Fibroblast of skin of left quadriceps (primary cell): ENCODE measurements around the gene OR52A1.

ENCODE experiments used
- DNase-seq, 2 experiments: peaks; one replicate each; pipeline ENCODE4 v3.0.0-alpha.2; 2013; ENCODE audit warnings: low read depth in 2 of 2

The OR52A1 gene

DNA sequence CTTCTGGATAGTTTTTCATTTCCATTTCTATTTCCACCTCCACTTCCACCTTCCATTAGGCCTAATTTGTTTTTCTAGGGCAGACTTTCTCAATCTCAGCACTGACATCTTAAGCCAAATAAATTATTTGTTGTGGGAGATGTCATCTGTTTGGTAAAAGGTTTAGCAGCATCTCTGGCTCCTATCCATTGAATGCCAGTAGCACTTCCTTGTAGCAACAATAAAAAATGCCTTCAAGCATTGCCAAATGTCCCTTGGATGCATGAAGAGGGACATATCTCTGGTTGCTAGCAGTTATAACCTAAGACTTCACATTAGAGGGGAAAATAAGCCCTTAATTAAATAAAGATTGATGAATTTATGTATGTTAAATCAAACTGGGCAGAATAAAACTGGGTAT, 18.3 kb downstream of the OR52A1 start:
- DNase-seq: no peak

DNA sequence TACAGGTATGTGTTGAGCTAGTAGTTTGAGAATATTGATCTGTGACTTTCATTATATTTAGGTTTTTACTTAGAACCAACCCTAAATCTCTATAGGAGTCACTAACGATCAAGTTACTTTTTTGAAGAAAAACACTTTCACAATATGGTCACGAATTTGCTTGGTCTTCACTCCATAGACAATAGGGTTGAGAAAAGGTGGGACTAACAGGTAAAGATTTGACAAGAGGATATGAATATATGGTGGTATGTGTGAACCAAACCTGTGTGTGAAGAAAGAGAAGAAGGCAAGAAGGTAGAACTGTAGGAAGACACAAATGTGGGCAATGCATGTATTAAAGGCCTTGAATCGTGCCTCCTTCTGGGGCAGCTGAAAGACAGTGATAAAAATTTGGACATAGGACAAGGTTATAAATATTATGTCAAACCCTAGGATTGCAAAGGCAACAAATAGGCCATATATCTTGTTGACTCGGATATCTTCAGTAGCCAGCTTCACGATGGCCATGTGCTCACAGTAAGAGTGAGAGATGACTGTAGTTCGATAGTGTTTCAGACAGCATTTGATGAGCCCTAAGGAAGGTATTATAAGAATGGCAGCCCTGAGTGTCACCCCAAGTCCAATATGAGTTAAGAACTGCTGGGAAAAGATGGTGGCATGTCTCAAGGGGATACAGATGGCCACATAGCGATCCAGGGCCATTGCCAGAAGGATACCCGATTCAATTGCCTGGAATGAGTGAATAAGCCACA, 22.8 kb downstream of the OR52A1 start:
- DNase-seq: no peak

DNA sequence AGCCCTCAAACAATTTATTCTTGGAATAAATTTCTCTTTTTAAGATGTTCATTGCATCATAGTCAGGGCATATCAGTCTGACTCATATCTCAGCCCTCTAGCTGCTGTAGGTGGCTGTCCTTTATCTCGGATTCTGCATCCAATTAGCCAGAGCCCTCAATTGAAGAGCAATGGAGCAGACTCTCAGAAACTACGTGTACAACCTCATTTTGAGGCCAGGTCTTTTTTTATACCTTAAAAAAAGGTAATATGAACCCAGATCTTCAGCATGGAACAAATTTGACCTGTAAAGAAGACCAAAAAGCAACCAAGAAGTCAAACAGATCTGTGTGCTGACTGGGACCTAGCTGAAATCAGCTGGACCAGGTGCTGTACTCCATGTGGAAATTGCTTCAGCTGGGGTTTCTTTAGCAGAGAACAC, 25.1 kb downstream of the OR52A1 start:
- DNase-seq: no peak

DNA sequence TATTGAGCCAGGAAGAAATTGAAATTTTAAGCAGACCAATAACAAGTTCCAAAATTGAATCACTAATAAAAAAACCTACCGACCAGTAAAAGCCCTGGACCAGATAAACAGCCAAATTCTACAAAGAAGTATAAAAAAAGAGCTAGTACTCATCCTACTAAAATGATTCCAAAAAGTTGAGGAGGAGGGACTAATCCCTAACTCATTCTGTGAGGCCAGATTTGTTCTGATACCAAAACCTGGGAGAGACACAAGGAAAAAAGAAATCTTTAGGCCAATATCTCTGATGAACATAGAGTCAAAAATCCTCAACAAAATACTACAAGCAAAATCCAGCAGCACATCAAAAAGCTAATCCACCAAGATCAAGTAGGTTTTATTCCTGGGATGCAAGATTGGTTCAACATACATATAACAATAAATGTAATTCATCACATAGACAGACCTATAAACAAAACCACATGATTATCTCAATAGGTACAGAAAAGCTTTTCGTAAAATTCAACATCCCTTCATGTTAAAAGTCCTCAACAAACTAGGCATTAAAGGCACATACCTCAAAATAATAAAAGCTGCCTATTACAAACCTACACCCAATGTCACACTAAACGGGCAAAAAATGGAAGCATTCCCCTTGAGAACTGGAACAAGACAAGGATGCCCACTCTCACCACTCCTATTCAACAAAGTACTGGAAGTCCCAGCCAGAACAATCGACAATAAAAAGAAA, 29.5 kb downstream of the OR52A1 start:
- DNase-seq: no peak

DNA sequence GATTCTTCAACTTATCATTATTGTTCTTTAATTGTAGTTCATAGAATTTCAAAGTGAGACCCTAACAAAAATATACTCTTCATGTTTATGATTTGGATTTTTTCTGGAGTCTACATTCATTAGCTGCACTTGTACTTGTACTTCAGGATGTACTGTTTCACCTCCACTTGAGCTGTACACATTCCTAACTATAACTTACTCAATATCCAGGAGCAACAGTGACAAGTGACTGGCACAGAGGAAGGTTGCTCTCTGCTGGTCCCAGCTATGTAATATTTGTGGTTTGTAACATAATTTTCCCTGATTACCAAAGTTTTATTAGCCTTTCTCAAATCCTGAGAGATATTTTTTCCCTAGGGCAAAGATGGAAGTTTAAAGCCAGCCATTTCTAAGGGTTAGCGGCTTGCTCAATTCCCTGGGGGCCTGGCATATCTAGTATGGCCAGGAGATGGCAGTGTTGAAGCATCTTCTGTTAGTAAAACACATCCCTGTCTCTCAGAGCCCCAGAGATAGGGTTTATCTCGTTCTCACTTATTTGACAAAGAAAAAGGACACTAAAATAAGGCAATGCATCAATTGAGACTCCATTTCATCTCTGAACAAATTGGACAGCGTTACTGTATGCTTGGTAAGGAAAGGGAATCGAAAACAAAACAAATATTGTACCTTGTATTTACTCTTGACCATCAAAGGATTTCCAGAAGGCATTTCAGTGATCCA, 30.6 kb downstream of the OR52A1 start:
- DNase-seq: peak; percentile 44 to 54

DNA sequence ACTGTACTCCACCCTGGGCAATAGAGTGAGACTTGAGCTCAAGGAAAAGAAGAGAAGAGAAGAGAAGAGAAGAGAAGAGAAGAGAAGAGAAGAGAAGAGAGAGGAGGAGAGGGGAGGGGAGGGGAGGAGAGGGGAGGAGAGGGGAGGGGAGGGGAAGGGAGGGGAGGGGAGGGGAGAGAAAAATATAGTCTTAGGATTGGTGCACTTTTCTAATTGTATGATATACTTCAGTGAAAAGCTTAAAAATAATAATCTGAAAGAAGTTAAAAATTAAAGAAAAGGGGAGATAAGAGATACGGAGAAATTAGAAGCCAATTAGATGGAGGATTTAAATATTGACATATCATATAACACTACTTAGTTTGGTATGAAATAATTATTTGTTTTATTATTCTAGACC, 35.7 kb downstream of the OR52A1 start:
- no peak for DNase-seq

DNA sequence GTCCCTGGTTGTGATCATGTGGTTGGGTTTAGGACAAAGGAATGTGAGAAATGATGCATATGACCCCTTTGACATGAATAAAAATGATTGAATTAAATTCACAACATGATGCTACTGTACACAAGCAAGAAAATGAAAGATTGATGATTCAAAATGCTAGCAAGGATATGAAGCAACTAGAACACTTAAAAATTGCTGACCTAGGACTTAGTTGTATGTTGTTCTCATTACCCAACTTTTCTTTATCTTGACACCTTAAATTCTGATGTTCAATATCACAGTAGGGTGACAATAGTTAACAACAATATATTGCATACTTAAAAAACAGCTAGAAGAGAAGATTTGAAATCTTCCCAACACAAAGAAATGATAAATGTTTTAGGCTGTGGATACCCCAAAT, 37.0 kb downstream of the OR52A1 start:
- no peak for DNase-seq

DNA sequence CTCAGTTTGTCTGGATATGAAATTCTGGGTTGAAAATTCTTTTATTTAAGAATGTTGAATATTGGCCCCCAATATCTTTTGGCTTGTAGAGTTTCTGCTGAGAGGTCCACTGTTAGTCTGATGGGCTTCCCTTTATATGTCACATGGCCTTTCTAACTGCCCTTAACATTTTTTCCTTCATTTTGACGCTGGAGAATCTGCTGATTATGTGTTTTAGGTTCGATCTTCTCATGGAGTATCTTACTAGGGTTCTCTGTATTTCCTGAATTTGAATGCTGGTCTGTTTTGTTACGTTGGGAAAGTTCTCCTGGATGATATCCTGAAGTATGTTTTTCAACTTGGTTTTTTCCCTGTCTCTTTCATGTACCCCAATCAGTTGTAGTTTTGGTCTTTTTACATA, 39.2 kb downstream of the OR52A1 start:
- DNase-seq: no peak

DNA sequence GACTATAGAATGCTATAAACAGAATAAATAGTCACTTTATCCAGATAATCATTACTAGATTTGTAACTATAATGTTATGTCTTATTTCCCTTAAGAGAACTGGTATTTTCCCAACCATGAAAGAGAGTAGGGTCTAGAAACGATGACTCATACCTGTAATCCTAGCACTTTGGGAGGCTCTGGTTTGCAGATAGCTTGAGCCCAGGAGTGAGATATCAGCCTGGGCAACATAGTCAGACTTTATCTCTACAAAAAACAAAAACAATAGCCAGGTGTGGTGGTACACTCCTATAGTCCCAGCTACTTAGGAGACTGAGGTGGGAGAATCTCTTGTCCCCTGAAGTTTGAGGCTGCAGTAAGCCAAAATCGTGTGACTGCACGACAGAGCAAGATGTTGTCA, 47.3 kb downstream of the OR52A1 start:
- DNase-seq: no peak

DNA sequence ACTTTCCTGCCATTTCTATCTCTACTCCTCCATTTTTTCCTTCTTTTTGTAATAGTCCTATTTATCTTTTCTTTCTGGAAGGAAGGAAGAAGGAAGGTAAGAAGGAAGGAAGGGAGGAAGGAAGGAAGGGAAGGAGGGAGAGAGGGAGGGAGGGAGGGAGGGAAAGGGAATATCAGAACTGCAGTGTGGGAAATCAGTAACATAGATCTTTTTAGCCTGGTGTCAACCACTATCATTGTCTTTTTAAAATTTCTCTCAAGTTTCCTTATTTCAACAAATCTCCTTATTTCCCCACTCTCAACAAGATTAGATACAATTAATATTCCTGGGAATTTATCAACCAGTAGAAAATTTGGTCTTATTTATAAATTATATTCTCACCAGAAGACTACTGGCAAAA, 51.5 kb downstream of the OR52A1 start:
- DNase-seq: no peak

DNA sequence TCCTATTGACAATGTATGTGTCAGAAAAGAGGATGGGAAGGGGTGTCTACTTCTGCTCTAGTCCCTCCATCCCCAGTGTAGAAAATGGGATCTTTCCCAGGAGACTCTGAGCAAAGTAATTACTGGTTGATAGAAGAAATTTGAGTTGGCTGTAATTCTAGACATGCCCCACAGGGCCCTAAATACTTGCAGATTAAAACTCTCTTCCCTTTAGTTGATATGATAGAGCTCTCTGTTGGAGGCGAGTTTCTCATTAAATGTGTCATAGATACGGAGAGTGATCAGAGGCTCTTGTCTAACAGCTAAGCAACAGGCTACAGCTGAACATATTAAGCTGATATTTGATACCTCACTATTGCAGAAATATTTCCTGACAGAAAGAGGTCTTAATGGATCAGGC, 52.3 kb downstream of the OR52A1 start:
- no peak for DNase-seq

DNA sequence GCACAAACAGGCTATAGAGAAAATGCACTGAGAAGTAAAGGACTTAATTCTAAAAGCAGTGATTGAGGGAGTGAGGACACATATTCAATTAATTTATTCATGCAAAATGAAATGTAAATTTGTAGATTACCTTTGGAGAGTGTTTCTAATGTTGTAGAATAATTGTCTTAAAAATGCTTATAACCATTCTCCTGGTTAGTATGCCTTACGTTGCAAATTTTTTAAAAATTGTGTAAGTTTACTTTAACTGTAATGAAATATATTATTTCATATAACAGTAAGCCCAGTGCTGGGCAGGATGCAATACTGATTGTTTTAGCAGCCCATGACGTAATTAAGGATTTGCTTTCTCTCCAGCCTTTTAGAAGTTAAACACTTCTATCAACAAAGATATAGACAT, 58.5 kb downstream of the OR52A1 start:
- no peak for DNase-seq
